IMR-90 (cell line): ENCODE measurements around the gene SIPA1L3. TPM values are rescaled to one million over a fixed set of nuclear protein-coding genes. Genes with fewer than 3 reads are reported as not detected.
A peak's percentile ranks its signal among the peaks of the same experiment; 100 is the strongest.

Source experiments
- ATAC-seq: fragments of 200-7000 bp; cut with Tn5 transposase; 2 replicates; pipeline ENCODE4 v1.9.1; 2020; ENCODE audit warnings: low read depth, mild to moderate bottlenecking, moderate library complexity
- BruUV-seq: library from RNA; stranded (reverse); fragments of 400-500 nt; replicated peaks from 2 replicates; lab custom pipeline; 2021; lab: Mats Ljungman, UMichigan
- CTCF ChIA-PET: fragments of 300-600 bp; formaldehyde crosslinking; extraction: SDS; loops from one replicate; lab custom pipeline; 2021; ENCODE audit warnings: antibody characterized with exemption; lab: Yijun Ruan, JAX
- POLR2A ChIA-PET: fragments of 300-600 bp; sonication (Branson Sonifier 250); formaldehyde crosslinking; loops from one replicate; lab custom pipeline; 2022; ENCODE audit warnings: antibody characterized with exemption; ENCODE audit not compliant: unreplicated experiment; lab: Charles Lee
- DNase-seq: peaks from one replicate; pipeline ENCODE4 v3.0.0; 2013
- H2AFZ ChIP-seq: replicated peaks from 2 replicates; pipeline ENCODE3; 2013; ENCODE audit warnings: low read length, mild to moderate bottlenecking; ENCODE audit not compliant: poor library complexity
- H2AK5ac ChIP-seq: 2 replicates; pipeline ENCODE4 v1.6.1; 2013; ENCODE audit warnings: low read depth, low read length, inconsistent platforms
- H2AK9ac ChIP-seq: replicated peaks from 2 replicates; pipeline ENCODE3; 2013; ENCODE audit warnings: mild to moderate bottlenecking, low read depth, low read length, moderate library complexity; ENCODE audit not compliant: poor library complexity
- H2BK120ac ChIP-seq: 2 replicates; pipeline ENCODE4 v1.6.1; 2013; ENCODE audit warnings: low read depth, low read length, inconsistent platforms
- H2BK15ac ChIP-seq: 3 replicates; pipeline ENCODE4 v1.6.1; 2013; ENCODE audit warnings: low read depth, low read length, inconsistent platforms
- H2BK20ac ChIP-seq: 2 replicates; pipeline ENCODE4 v1.6.1; 2013; ENCODE audit warnings: low read depth, mild to moderate bottlenecking, inconsistent platforms, low read length, moderate library complexity
- H2BK5ac ChIP-seq: 2 replicates; pipeline ENCODE4 v1.6.1; 2013; ENCODE audit warnings: mild to moderate bottlenecking, low read depth, low read length, inconsistent platforms; ENCODE audit not compliant: poor library complexity, severe bottlenecking
- H3K14ac ChIP-seq: replicated peaks from 2 replicates; pipeline ENCODE4 v1.6.1; 2013; ENCODE audit warnings: low read depth, low read length, inconsistent platforms
- H3K18ac ChIP-seq: 2 replicates; pipeline ENCODE4 v1.6.1; 2013; ENCODE audit warnings: low read depth, low read length, control low read depth
- H3K23ac ChIP-seq: 2 replicates; pipeline ENCODE4 v1.6.1; 2013; ENCODE audit warnings: low read depth, low read length, inconsistent platforms
- H3K27ac ChIP-seq: 2 replicates; pipeline ENCODE4 v1.5.1; 2013; ENCODE audit warnings: mild to moderate bottlenecking, control low read depth, low read length; ENCODE audit not compliant: insufficient read depth
- H3K27me3 ChIP-seq: 2 replicates; pipeline ENCODE4 v1.6.1; 2013; ENCODE audit warnings: low read length; ENCODE audit not compliant: control insufficient read depth, insufficient read depth
- H3K36me3 ChIP-seq: 2 replicates; pipeline ENCODE4 v1.6.1; 2013; ENCODE audit warnings: low read length, mixed read lengths; ENCODE audit not compliant: control insufficient read depth, insufficient read depth
- H3K4ac ChIP-seq: 2 replicates; pipeline ENCODE4 v1.6.1; 2013; ENCODE audit warnings: low read depth, low read length, inconsistent platforms
- H3K4me1 ChIP-seq: 2 replicates; pipeline ENCODE4 v1.6.1; 2013; ENCODE audit warnings: low read length, mixed read lengths; ENCODE audit not compliant: control insufficient read depth, insufficient read depth
- H3K4me2 ChIP-seq: 2 replicates; pipeline ENCODE4 v1.6.1; 2013; ENCODE audit warnings: low read depth, mild to moderate bottlenecking, control low read depth, low read length, moderate library complexity
- H3K4me3 ChIP-seq: 2 replicates; pipeline ENCODE4 v1.5.1; 2013; ENCODE audit warnings: low read depth, mild to moderate bottlenecking, control low read depth, low read length, moderate library complexity; ENCODE audit not compliant: insufficient read depth
- H3K56ac ChIP-seq: 2 replicates; pipeline ENCODE4 v1.6.1; 2013; ENCODE audit warnings: low read length, inconsistent platforms; ENCODE audit not compliant: insufficient read depth; ENCODE audit errors: extremely low read depth
- H3K79me1 ChIP-seq, 2 experiments: 2 replicates each; pipeline ENCODE4 v1.6.1; 2013; ENCODE audit warnings: low read length in 2 of 2, inconsistent platforms in 1 of 2, low read depth in 1 of 2
- H3K9ac ChIP-seq: 2 replicates; pipeline ENCODE4 v1.6.1; 2013; ENCODE audit warnings: low read depth, low read length, control low read depth
- H3K9me1 ChIP-seq: 2 replicates; pipeline ENCODE4 v1.6.1; 2013; ENCODE audit warnings: low read length, inconsistent platforms; ENCODE audit not compliant: insufficient read depth
- H3K9me3 ChIP-seq: 2 replicates; pipeline ENCODE4 v1.6.1; 2013; ENCODE audit warnings: low read length; ENCODE audit not compliant: control insufficient read depth, insufficient read depth
- H4K20me1 ChIP-seq: 2 replicates; pipeline ENCODE4 v1.6.1; 2013; ENCODE audit warnings: low read length, inconsistent platforms; ENCODE audit not compliant: insufficient read depth
- H4K5ac ChIP-seq: 2 replicates; pipeline ENCODE4 v1.6.1; 2013; ENCODE audit warnings: mild to moderate bottlenecking, low read depth, low read length, control low read depth
- H4K8ac ChIP-seq, 2 experiments: 2 replicates each; pipeline ENCODE4 v1.6.1; 2013; ENCODE audit warnings: low read depth in 2 of 2, low read length in 2 of 2, control low read depth in 1 of 2, inconsistent platforms in 1 of 2
- H4K91ac ChIP-seq: 2 replicates; pipeline ENCODE4 v1.6.1; 2013; ENCODE audit warnings: low read depth, low read length, inconsistent platforms; ENCODE audit not compliant: insufficient read depth
- BHLHE40 ChIP-seq: fragments of 150-350 bp; IDR thresholded peaks from 2 replicates; pipeline ENCODE4 v1.6.1; 2016; ENCODE audit warnings: mild to moderate bottlenecking, low read depth, low read length
- CEBPB ChIP-seq: IDR thresholded peaks from 2 replicates; pipeline ENCODE4 v1.6.1; 2012; ENCODE audit warnings: low read depth, low read length, improper control_type of control experiment
- CHD1 ChIP-seq: IDR thresholded peaks from 2 replicates; pipeline ENCODE4 v1.6.1; 2012; ENCODE audit warnings: low read depth, low read length, improper control_type of control experiment
- CTCF ChIP-seq: conservative IDR thresholded peaks from 2 replicates; pipeline ENCODE4 v1.5.1; 2012; ENCODE audit warnings: mild to moderate bottlenecking, low read depth, low read length, improper control_type of control experiment
- FOS ChIP-seq: fragments of 150-350 bp; IDR thresholded peaks from 2 replicates; pipeline ENCODE4 v1.6.1; 2016; ENCODE audit warnings: low read depth, low read length
- MAFK ChIP-seq: IDR thresholded peaks from 2 replicates; pipeline ENCODE4 v1.6.1; 2012; ENCODE audit warnings: low read depth, low read length, improper control_type of control experiment
- MAZ ChIP-seq: IDR thresholded peaks from 2 replicates; pipeline ENCODE4 v1.6.1; 2012; ENCODE audit warnings: low read depth, mild to moderate bottlenecking, low read length, improper control_type of control experiment, moderate library complexity, borderline replicate concordance
- MXI1 ChIP-seq: IDR thresholded peaks from 2 replicates; pipeline ENCODE4 v1.6.1; 2012; ENCODE audit warnings: low read depth, mild to moderate bottlenecking, low read length, moderate library complexity, borderline replicate concordance
- NFE2L2 ChIP-seq: fragments of 150-350 bp; IDR thresholded peaks from 2 replicates; pipeline ENCODE4 v1.6.1; 2016; ENCODE audit warnings: low read depth, mild to moderate bottlenecking, low read length
- POLR2A ChIP-seq: IDR thresholded peaks from 2 replicates; pipeline ENCODE4 v1.6.1; 2012; ENCODE audit warnings: mild to moderate bottlenecking, low read depth, low read length
- RAD21 ChIP-seq: IDR thresholded peaks from 2 replicates; pipeline ENCODE4 v1.6.1; 2012; ENCODE audit warnings: low read length, improper control_type of control experiment
- RCOR1 ChIP-seq: IDR thresholded peaks from 2 replicates; pipeline ENCODE4 v1.6.1; 2012; ENCODE audit warnings: mild to moderate bottlenecking, low read length, improper control_type of control experiment; ENCODE audit not compliant: insufficient replicate concordance
- RFX5 ChIP-seq: IDR thresholded peaks from 2 replicates; pipeline ENCODE4 v1.8.0; 2012; ENCODE audit warnings: low read depth, mild to moderate bottlenecking, low read length, moderate library complexity
- SMC3 ChIP-seq: fragments of 150-350 bp; IDR thresholded peaks from 2 replicates; pipeline ENCODE4 v1.6.1; 2016; ENCODE audit warnings: low read depth, mild to moderate bottlenecking, antibody characterized with exemption, low read length, moderate library complexity
- USF2 ChIP-seq: fragments of 150-350 bp; IDR thresholded peaks from 2 replicates; pipeline ENCODE4 v1.6.1; 2017; ENCODE audit warnings: mild to moderate bottlenecking, antibody characterized with exemption, low read length, low read depth
- WGBS, 2 experiments: methylation state at CpG; one replicate each; pipeline versions ENCODE4 v1.1.5 to v1.1.7; 2013; ENCODE audit warnings: missing lambda C conversion rate in 2 of 2; ENCODE audit not compliant: insufficient read length in 1 of 2; ENCODE audit errors: extremely low coverage in 2 of 2; 5-methylcytosine and 5-hydroxymethylcytosine counted together
- dilution Hi-C: fragments of 300-500 bp; cut with HindIII; formaldehyde crosslinking; loops from one replicate; pipeline ENCODE4 v1.14.3; 2018; ENCODE audit warnings: low sequenced_read_pairs; ENCODE audit not compliant: unreplicated experiment
- in situ Hi-C: fragments of 300-500 bp; cut with MboI; formaldehyde crosslinking; loops from 3 replicates; pipeline ENCODE4 v1.14.3; 2019; ENCODE audit warnings: low sequenced_read_pairs, inconsistent platforms, mixed read lengths
- intact Hi-C: fragments of 100-400 bp; cut with micrococcal nuclease; formaldehyde crosslinking; loops from 2 replicates; pipeline ENCODE4 v1.10.0; 2022
- polyA plus RNA-seq, 3 experiments: library from polyadenylated mRNA; depleted of rRNA; stranded (reverse); fragments of >200 nt; gene quantifications; 2 replicates each; pipeline ENCODE4 v1.2.3, GENCODE V29; 2012; ENCODE audit warnings: low replicate concordance in 1 of 3
- total RNA-seq: library from RNA; depleted of rRNA; stranded (reverse); fragments of >200 nt; gene quantifications from 2 replicates; pipeline ENCODE4 v1.2.3, GENCODE V29; 2012

SIPA1L3 gene
- total and polyA plus RNA-seq, 2 of the 4 experiments (the other 2 are of a cell fraction): 4.1 to 9.4 TPM

GRCh38 chr19:38095411-38096308 lies 188.7 kb downstream of the SIPA1L3 start:
- intact Hi-C loops: loop anchor here (1.0 kb wide), 1 partner anchor 193 kb away; no protein-coding TSS in a partner anchor
- TF ChIP-seq MAZ (no peak), FOS (no peak), BHLHE40 (no peak), NFE2L2 (no peak), SMC3 (peak; percentile 66; the same call in 1 of the 2 replicates), RAD21 (peak; percentile 59), CHD1 (no peak), RCOR1 (no peak), RFX5 (peak; percentile 85), MAFK (no peak), CTCF (peak; percentile 72), USF2 (no peak), CEBPB (no peak), MXI1 (no peak), POLR2A (no peak)

More at GRCh38 chr19:38095411-38096308, 188.7 kb downstream of the SIPA1L3 start:
- Histone ChIP-seq H2AK9ac (peak overlapping the region; percentile 44), H4K8ac (no peak overlapping the region; a peak in 1 of 4 replicates), H3K4me1 (no peaks in the 10 kb centered on the region), H3K4ac (no peak overlapping the region), H3K4me2 (no peak overlapping the region), H2BK5ac (no peak overlapping the region), H3K9me3 (peaks cover 9% of the 10 kb centered on the region), H3K9ac (no peak overlapping the region), H2BK120ac (no peak overlapping the region), H2AK5ac (peak overlapping the region; percentile 36; the same call in 1 of the 2 replicates), H2BK20ac (no peak overlapping the region), H4K91ac (no peak overlapping the region), H3K23ac (no peak overlapping the region), H2AFZ (peak overlapping the region; percentile 16), H3K27me3 (no peaks in the 10 kb centered on the region), H3K4me3 (no peak overlapping the region), H3K79me1 (peaks cover 14 to 46% of the 10 kb centered on the region in 2 experiments), H3K36me3 (peaks cover 18% of the 10 kb centered on the region), H3K56ac (no peak overlapping the region), H3K27ac (no peak overlapping the region), H3K9me1 (no peaks in the 10 kb centered on the region), H3K14ac (no peak overlapping the region), H3K18ac (no peak overlapping the region), H4K20me1 (peaks cover 3% of the 10 kb centered on the region; the same call in 1 of the 2 replicates), H2BK15ac (no peak overlapping the region), H4K5ac (no peak overlapping the region)
- ATAC-seq: peak; percentile 96
- POLR2A ChIA-PET: no interaction called here
- DNase-seq: peak; percentile 71
- 38% methylated on average over 2 of the region's 17 CpGs; no CpG with 5 or more reads in 1 of the 2 experiments for WGBS, 2 experiments
- in situ Hi-C loops: loop anchor here (5.0 kb wide), 1 partner anchor 188 kb away; the partner anchor contains the start of genes SIPA1L3 and WDR87
- dilution Hi-C loops: no loop called here
- BruUV-seq: no TSS peak
- CTCF ChIA-PET: interaction anchor here (0.7 to 1.0 kb wide), 2 partner anchors 63 to 193 kb away, joined by 4 to 5 read pairs; no protein-coding TSS in a partner anchor
